B cell (primary cell): Measurements from ENCODE around the gene IQCM. TPM values are rescaled to one million over a fixed set of nuclear protein-coding genes. Genes with fewer than 3 reads are reported as not detected.

Source experiments
- ATAC-seq: fragments of 200-7000 bp; cut with Tn5 transposase; one replicate; pipeline ENCODE4 v1.10.0; 2021; ENCODE audit warnings: low read depth, mild to moderate bottlenecking, moderate number of reproducible peaks, moderate library complexity
- CTCF ChIA-PET: fragments of 350-600 bp; sonication (Branson Sonifier 250); formaldehyde crosslinking; loops from one replicate; lab custom pipeline; 2021; ENCODE audit warnings: antibody characterized with exemption, inconsistent platforms; lab: Charles Lee
- POLR2A ChIA-PET: fragments of 350-600 bp; sonication (Branson Sonifier 250); formaldehyde crosslinking; loops from one replicate; lab custom pipeline; 2021; ENCODE audit warnings: antibody characterized with exemption; lab: Charles Lee
- DNase-seq: peaks from one replicate; pipeline ENCODE4 v3.0.0; 2013
- H2AFZ ChIP-seq: 2 replicates; pipeline ENCODE4 v1.6.1; 2012; ENCODE audit warnings: mild to moderate bottlenecking, low read depth, low read length; ENCODE audit not compliant: insufficient read depth, poor library complexity, severe bottlenecking
- H3K27ac ChIP-seq, 2 donors: 1 replicate in 1 of 2; 2 replicates in 1 of 2; pipeline ENCODE4 v1.5.1; 2012 to 2013; ENCODE audit warnings: low read length in 2 of 2, mild to moderate bottlenecking in 2 of 2, moderate library complexity in 1 of 2
- H3K27me3 ChIP-seq, 4 experiments: fragments of 200-600 bp in 1 of 4; sonication (generic) in 1 of 4; replicated peaks in 1 of 4; 1 replicate in 2 of 4; 2 replicates in 2 of 4; pipeline versions ENCODE4 v1.6.1 to v1.7.0; 2013 to 2016; ENCODE audit warnings: low read length in 3 of 4, mild to moderate bottlenecking in 2 of 4, mixed read lengths in 1 of 4, moderate library complexity in 1 of 4; ENCODE audit not compliant: insufficient read depth in 4 of 4, control insufficient read depth in 3 of 4; ENCODE audit errors: control extremely low read depth in 1 of 4
- H3K36me3 ChIP-seq, 2 experiments: replicated peaks in 1 of 2; 1 replicate in 1 of 2; 2 replicates in 1 of 2; pipeline versions ENCODE4 v1.6.1 to v1.7.1; 2013; ENCODE audit warnings: low read length in 1 of 2; ENCODE audit not compliant: insufficient read depth in 2 of 2, control insufficient read depth in 1 of 2; ENCODE audit errors: control extremely low read depth in 1 of 2, extremely low read depth in 1 of 2
- H3K4me1 ChIP-seq, 2 donors: fragments of 200-600 bp in 1 of 2; sonication (generic) in 1 of 2; 1 replicate in 1 of 2; 2 replicates in 1 of 2; pipeline versions ENCODE4 v1.5.1 to v1.6.1; 2013 to 2017; ENCODE audit warnings: low read length in 2 of 2; ENCODE audit not compliant: control insufficient read depth in 2 of 2, insufficient read depth in 2 of 2
- H3K4me2 ChIP-seq: replicated peaks from 2 replicates; pipeline ENCODE3; 2012; ENCODE audit warnings: mild to moderate bottlenecking, low read depth, low read length; ENCODE audit not compliant: poor library complexity, severe bottlenecking
- H3K4me3 ChIP-seq, 5 experiments: fragments of 200-600 bp in 1 of 5; sonication (generic) in 1 of 5; 1 replicate in 3 of 5; 2 replicates in 2 of 5; pipeline versions ENCODE4 v1.5.1 to v1.7.0; 2011 to 2016; ENCODE audit warnings: low read length in 4 of 5, mild to moderate bottlenecking in 4 of 5, low read depth in 2 of 5, control low read depth in 1 of 5, moderate library complexity in 1 of 5; ENCODE audit not compliant: insufficient read depth in 1 of 5; ENCODE audit errors: control extremely low read depth in 1 of 5, extremely low read depth in 1 of 5
- H3K79me2 ChIP-seq: fragments of 200-600 bp; sonication (generic); one replicate; pipeline ENCODE4 v1.6.0; 2016; ENCODE audit warnings: low read length; ENCODE audit not compliant: control insufficient read depth, insufficient read depth
- H3K9ac ChIP-seq: fragments of 200-600 bp; sonication (generic); 2 replicates; pipeline ENCODE4 v1.6.1; 2017; ENCODE audit warnings: mild to moderate bottlenecking, low read length, moderate library complexity
- H3K9me3 ChIP-seq, 3 donors: one replicate each; pipeline versions ENCODE4 v1.6.1 to v1.7.1; 2013; ENCODE audit warnings: low read length in 2 of 3; ENCODE audit not compliant: control insufficient read depth in 2 of 3, insufficient read depth in 1 of 3; ENCODE audit errors: control extremely low read depth in 1 of 3
- H4K20me1 ChIP-seq: 2 replicates; pipeline ENCODE4 v1.6.0; 2012; ENCODE audit warnings: mild to moderate bottlenecking, low read length; ENCODE audit not compliant: insufficient read depth, control insufficient read depth, poor library complexity, severe bottlenecking
- H3K27ac Mint-ChIP-seq: one replicate; pipeline ENCODE4 v1.8.0; 2021; ENCODE audit warnings: mixed read lengths
- H3K27me3 Mint-ChIP-seq: one replicate; pipeline ENCODE4 v1.8.0; 2021; ENCODE audit warnings: mixed read lengths
- H3K4me1 Mint-ChIP-seq: one replicate; pipeline ENCODE4 v1.8.0; 2021; ENCODE audit warnings: mixed read lengths
- H3K4me3 Mint-ChIP-seq: one replicate; pipeline ENCODE4 v1.8.0; 2021; ENCODE audit warnings: mixed read lengths
- H3K9me3 Mint-ChIP-seq: one replicate; pipeline ENCODE4 v1.8.0; 2022; ENCODE audit warnings: mixed read lengths; ENCODE audit not compliant: insufficient read depth
- CTCF ChIP-seq: fragments of 200-600 bp; IDR thresholded peaks from one replicate; pipeline ENCODE4 v1.8.0; 2022; ENCODE audit warnings: antibody characterized with exemption, mild to moderate bottlenecking
- EZH2 ChIP-seq: IDR thresholded peaks from 2 replicates; pipeline ENCODE4 v1.6.1; 2012; ENCODE audit warnings: borderline replicate concordance, low read depth, mild to moderate bottlenecking, moderate library complexity, low read length; ENCODE audit not compliant: insufficient read depth, poor library complexity, severe bottlenecking
- WGBS: methylation state at CpG from one replicate; pipeline ENCODE4 v1.1.5; 2013; ENCODE audit warnings: missing lambda C conversion rate; ENCODE audit not compliant: insufficient coverage; 5-methylcytosine and 5-hydroxymethylcytosine counted together
- intact Hi-C: fragments of 100-400 bp; cut with micrococcal nuclease; formaldehyde crosslinking; loops from one replicate; pipeline ENCODE4 v1.10.0; 2022
- polyA plus RNA-seq: library from polyadenylated mRNA; depleted of rRNA; stranded (reverse); fragments of >200 nt; gene quantifications from 2 replicates; pipeline ENCODE4 v1.2.3, GENCODE V29; 2012
- total RNA-seq, 2 donors: library from RNA; stranded (reverse); fragments of 120-200 nt in 1 of 2; gene quantifications; 1 replicate in 1 of 2; 2 replicates in 1 of 2; pipeline versions ENCODE4 v1.2.3 to v1.2.4, GENCODE V29; 2013 to 2022

IQCM gene
- total and polyA plus RNA-seq, 2 donors (not counting 1 experiment from before 2014, with no cell fraction given): not detected

GRCh38 chr4:149835280-149835679 lies 19.6 kb upstream of the IQCM start:
- intact Hi-C loops: no loop called here
- CTCF ChIA-PET: no interaction called here
- WGBS: 85% methylated on average over 15 of the region's 15 CpGs
- no peak overlapping the region for H3K27ac Mint-ChIP-seq
- H3K4me1 ChIP-seq: no peaks in the 10 kb centered on the region
- POLR2A ChIA-PET: no interaction called here
- H3K9me3 Mint-ChIP-seq: no peaks in the 10 kb centered on the region
- H3K4me3 ChIP-seq: no peak overlapping the region
- no peak overlapping the region for H3K4me3 Mint-ChIP-seq
- peaks cover 0 to 5% (median 0%) of the 10 kb centered on the region in 3 donors for H3K9me3 ChIP-seq
- no peak overlapping the region for H2AFZ ChIP-seq
- H3K27me3 Mint-ChIP-seq: no peaks in the 10 kb centered on the region
- no peak for ATAC-seq
- H3K4me2 ChIP-seq: no peak overlapping the region
- no peaks in the 10 kb centered on the region for H3K4me1 Mint-ChIP-seq
- TF ChIP-seq EZH2 (no peak), CTCF (no peak)
- no peak overlapping the region for H3K27ac ChIP-seq
- no peaks in the 10 kb centered on the region for H3K27me3 ChIP-seq
- H4K20me1 ChIP-seq: no peaks in the 10 kb centered on the region
- H3K36me3 ChIP-seq: no peaks in the 10 kb centered on the region
- no peak for DNase-seq
- no peaks in the 10 kb centered on the region for H3K79me2 ChIP-seq
- H3K9ac ChIP-seq: no peak overlapping the region

GRCh38 chr4:149831656-149832208 lies 16.1 kb upstream of the IQCM start:
- Histone ChIP-seq H4K20me1 (no peaks in the 10 kb centered on the region), H3K27me3 (no peaks in the 10 kb centered on the region), H3K9ac (no peak overlapping the region), H3K27ac (no peak overlapping the region), H2AFZ (no peak overlapping the region), H3K4me3 (no peak overlapping the region), H3K79me2 (no peaks in the 10 kb centered on the region), H3K4me2 (no peak overlapping the region), H3K9me3 (peaks cover 0 to 5% (median 0%) of the 10 kb centered on the region in 3 donors), H3K4me1 (no peaks in the 10 kb centered on the region), H3K36me3 (no peaks in the 10 kb centered on the region)
- no peak overlapping the region for H3K4me3 Mint-ChIP-seq
- no peak for ATAC-seq
- POLR2A ChIA-PET: no interaction called here
- H3K27me3 Mint-ChIP-seq: no peaks in the 10 kb centered on the region
- no peaks in the 10 kb centered on the region for H3K4me1 Mint-ChIP-seq
- H3K9me3 Mint-ChIP-seq: no peaks in the 10 kb centered on the region
- no peak for DNase-seq
- H3K27ac Mint-ChIP-seq: no peak overlapping the region
- CTCF ChIA-PET: no interaction called here
- intact Hi-C loops: no loop called here
- TF ChIP-seq EZH2: no peak
- no peak for TF ChIP-seq CTCF
